Measurements from ENCODE around the gene NETO1. TPM values are rescaled to one million over a fixed set of nuclear protein-coding genes. Genes with fewer than 3 reads are reported as not detected.

The NETO1 gene
- total and polyA plus RNA-seq, 10 of the 15 experiments (the other 5 are each of a cell fraction or from before 2014, with no cell fraction given), result 0.52 TPM; not detected in 9

DNA sequence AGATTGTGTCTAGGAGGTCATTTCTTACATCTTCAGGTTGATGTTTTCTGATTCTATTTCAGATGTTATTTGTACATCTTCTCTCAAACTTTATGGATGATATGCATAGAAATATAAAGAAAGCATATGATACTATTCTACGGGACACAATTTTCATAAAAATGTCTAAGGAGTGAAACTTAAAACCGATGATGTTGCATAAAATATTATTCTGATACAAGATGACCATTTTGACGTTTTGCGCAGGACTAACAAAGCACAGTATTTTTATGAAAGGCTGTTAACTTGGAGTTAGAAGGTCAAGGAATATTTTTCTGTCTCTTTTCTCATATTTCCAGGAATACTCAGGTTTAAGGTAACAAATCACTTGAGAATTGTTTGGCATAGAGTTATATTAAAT lies 8.7 kb downstream of the NETO1 start:
- POLR2A ChIA-PET, result no interaction called here
- RAD21 ChIA-PET (ENCODE audit: unreplicated experiment), result no interaction called here
- BruUV-seq (replicated peaks), result no TSS peak
- H3K9ac ChIP-seq (ENCODE audit: control insufficient read depth, insufficient read depth, low read length), result no peak overlapping the region
- H3K4me2 ChIP-seq (ENCODE audit: control insufficient read depth, insufficient read depth), result no peak overlapping the region
- no peaks in the 10 kb centered on the region for H3K36me3 ChIP-seq (ENCODE audit: control insufficient read depth in 2 of 2, insufficient read depth in 2 of 2, low read length in 1 of 2)
- H3K27ac ChIP-seq (ENCODE audit: control insufficient read depth, insufficient read depth), result no peak overlapping the region
- intact Hi-C loops (cut with micrococcal nuclease; ENCODE audit: unreplicated experiment), result no loop called here
- no peaks in the 10 kb centered on the region for H3K9me3 ChIP-seq (replicated peaks; ENCODE audit: control insufficient read depth, insufficient read depth, low read length)
- H3K27me3 ChIP-seq (replicated peaks in 1 of 2; ENCODE audit: control insufficient read depth in 2 of 2, insufficient read depth in 2 of 2, low read length in 1 of 2), result no peaks in the 10 kb centered on the region
- no peak for FAIRE-seq
- WGBS (ENCODE audit: insufficient coverage, insufficient replicate concordance, low lambda C conversion rate, missing lambda C conversion rate), result 33% methylated on average over 4 of the region's 4 CpGs
- SMC1A ChIA-PET (ENCODE audit: uncharacterized antibody, unreplicated experiment), result no interaction called here
- no peak overlapping the region for H3K4me3 ChIP-seq
- H3K4me1 ChIP-seq (ENCODE audit: control insufficient read depth, insufficient read depth, low read length), result no peaks in the 10 kb centered on the region
- no peaks in the 10 kb centered on the region for H4K20me1 ChIP-seq (ENCODE audit: control insufficient read depth, insufficient read depth)
- CTCF ChIA-PET, result no interaction called here
- H3K79me2 ChIP-seq (ENCODE audit: control insufficient read depth, insufficient read depth, low read length), result no peaks in the 10 kb centered on the region
- in situ Hi-C loops (cut with MboI), result no loop called here
- ATAC-seq, result no peak
- H2AFZ ChIP-seq (ENCODE audit: control insufficient read depth, low read depth, low read length), result no peak overlapping the region
- no peak for DNase-seq (ENCODE audit: low read depth, low spot score)
- TF ChIP-seq, protein P1, sequence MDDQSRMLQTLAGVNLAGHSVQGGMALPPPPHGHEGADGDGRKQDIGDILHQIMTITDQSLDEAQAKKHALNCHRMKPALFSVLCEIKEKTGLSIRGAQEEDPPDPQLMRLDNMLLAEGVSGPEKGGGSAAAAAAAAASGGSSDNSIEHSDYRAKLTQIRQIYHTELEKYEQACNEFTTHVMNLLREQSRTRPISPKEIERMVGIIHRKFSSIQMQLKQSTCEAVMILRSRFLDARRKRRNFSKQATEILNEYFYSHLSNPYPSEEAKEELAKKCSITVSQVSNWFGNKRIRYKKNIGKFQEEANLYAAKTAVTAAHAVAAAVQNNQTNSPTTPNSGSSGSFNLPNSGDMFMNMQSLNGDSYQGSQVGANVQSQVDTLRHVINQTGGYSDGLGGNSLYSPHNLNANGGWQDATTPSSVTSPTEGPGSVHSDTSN (IDR thresholded peaks at IDR 0.05; ENCODE audit: insufficient replicate concordance, low read depth, low read length), result no peak
- no peak for TF ChIP-seq FOXM1 (IDR thresholded peaks at IDR 0.05; ENCODE audit: low read depth, low read length)
- TF ChIP-seq ESRRA (IDR thresholded peaks at IDR 0.05; ENCODE audit: low read length), result no peak
- TF ChIP-seq, protein P2, sequence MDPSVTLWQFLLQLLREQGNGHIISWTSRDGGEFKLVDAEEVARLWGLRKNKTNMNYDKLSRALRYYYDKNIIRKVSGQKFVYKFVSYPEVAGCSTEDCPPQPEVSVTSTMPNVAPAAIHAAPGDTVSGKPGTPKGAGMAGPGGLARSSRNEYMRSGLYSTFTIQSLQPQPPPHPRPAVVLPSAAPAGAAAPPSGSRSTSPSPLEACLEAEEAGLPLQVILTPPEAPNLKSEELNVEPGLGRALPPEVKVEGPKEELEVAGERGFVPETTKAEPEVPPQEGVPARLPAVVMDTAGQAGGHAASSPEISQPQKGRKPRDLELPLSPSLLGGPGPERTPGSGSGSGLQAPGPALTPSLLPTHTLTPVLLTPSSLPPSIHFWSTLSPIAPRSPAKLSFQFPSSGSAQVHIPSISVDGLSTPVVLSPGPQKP (IDR thresholded peaks at IDR 0.05; ENCODE audit: low read depth, low read length), result no peak
- TF ChIP-seq, protein P3, sequence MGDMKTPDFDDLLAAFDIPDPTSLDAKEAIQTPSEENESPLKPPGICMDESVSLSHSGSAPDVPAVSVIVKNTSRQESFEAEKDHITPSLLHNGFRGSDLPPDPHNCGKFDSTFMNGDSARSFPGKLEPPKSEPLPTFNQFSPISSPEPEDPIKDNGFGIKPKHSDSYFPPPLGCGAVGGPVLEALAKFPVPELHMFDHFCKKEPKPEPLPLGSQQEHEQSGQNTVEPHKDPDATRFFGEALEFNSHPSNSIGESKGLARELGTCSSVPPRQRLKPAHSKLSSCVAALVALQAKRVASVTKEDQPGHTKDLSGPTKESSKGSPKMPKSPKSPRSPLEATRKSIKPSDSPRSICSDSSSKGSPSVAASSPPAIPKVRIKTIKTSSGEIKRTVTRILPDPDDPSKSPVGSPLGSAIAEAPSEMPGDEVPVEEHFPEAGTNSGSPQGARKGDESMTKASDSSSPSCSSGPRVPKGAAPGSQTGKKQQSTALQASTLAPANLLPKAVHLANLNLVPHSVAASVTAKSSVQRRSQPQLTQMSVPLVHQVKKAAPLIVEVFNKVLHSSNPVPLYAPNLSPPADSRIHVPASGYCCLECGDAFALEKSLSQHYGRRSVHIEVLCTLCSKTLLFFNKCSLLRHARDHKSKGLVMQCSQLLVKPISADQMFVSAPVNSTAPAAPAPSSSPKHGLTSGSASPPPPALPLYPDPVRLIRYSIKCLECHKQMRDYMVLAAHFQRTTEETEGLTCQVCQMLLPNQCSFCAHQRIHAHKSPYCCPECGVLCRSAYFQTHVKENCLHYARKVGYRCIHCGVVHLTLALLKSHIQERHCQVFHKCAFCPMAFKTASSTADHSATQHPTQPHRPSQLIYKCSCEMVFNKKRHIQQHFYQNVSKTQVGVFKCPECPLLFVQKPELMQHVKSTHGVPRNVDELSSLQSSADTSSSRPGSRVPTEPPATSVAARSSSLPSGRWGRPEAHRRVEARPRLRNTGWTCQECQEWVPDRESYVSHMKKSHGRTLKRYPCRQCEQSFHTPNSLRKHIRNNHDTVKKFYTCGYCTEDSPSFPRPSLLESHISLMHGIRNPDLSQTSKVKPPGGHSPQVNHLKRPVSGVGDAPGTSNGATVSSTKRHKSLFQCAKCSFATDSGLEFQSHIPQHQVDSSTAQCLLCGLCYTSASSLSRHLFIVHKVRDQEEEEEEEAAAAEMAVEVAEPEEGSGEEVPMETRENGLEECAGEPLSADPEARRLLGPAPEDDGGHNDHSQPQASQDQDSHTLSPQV (IDR thresholded peaks at IDR 0.05), result no peak
- TF ChIP-seq, protein P4, sequence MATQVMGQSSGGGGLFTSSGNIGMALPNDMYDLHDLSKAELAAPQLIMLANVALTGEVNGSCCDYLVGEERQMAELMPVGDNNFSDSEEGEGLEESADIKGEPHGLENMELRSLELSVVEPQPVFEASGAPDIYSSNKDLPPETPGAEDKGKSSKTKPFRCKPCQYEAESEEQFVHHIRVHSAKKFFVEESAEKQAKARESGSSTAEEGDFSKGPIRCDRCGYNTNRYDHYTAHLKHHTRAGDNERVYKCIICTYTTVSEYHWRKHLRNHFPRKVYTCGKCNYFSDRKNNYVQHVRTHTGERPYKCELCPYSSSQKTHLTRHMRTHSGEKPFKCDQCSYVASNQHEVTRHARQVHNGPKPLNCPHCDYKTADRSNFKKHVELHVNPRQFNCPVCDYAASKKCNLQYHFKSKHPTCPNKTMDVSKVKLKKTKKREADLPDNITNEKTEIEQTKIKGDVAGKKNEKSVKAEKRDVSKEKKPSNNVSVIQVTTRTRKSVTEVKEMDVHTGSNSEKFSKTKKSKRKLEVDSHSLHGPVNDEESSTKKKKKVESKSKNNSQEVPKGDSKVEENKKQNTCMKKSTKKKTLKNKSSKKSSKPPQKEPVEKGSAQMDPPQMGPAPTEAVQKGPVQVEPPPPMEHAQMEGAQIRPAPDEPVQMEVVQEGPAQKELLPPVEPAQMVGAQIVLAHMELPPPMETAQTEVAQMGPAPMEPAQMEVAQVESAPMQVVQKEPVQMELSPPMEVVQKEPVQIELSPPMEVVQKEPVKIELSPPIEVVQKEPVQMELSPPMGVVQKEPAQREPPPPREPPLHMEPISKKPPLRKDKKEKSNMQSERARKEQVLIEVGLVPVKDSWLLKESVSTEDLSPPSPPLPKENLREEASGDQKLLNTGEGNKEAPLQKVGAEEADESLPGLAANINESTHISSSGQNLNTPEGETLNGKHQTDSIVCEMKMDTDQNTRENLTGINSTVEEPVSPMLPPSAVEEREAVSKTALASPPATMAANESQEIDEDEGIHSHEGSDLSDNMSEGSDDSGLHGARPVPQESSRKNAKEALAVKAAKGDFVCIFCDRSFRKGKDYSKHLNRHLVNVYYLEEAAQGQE (IDR thresholded peaks at IDR 0.05; ENCODE audit: low read depth, low read length), result no peak
- no peak for TF ChIP-seq MEF2A (IDR thresholded peaks at IDR 0.05; ENCODE audit: insufficient read depth, low read depth, low read length)
- TF ChIP-seq, protein P5, sequence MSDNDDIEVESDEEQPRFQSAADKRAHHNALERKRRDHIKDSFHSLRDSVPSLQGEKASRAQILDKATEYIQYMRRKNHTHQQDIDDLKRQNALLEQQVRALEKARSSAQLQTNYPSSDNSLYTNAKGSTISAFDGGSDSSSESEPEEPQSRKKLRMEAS (IDR thresholded peaks at IDR 0.05; ENCODE audit: low read depth, low read length), result no peak
- no peak for TF ChIP-seq BACH1 (IDR thresholded peaks at IDR 0.05; ENCODE audit: borderline replicate concordance)
- TF ChIP-seq EP300 (IDR thresholded peaks at IDR 0.05; ENCODE audit: borderline replicate concordance in 1 of 2, control insufficient read depth in 1 of 2, low read depth in 2 of 2, low read length in 2 of 2), result no peak
- no peak for TF ChIP-seq SREBF2 (IDR thresholded peaks at IDR 0.05; ENCODE audit: low read length)
- no peak for TF ChIP-seq ZNF217 (IDR thresholded peaks at IDR 0.05)
- TF ChIP-seq EZH2 (IDR thresholded peaks at IDR 0.05; ENCODE audit: borderline replicate concordance, control insufficient read depth, low read depth, low read length), result no peak
- TF ChIP-seq SREBF1 (IDR thresholded peaks at IDR 0.05; ENCODE audit: low read length), result no peak
